Measurements from ENCODE around the gene MATN1. TPM values are rescaled to one million over a fixed set of nuclear protein-coding genes. Genes with fewer than 3 reads are reported as not detected.
A peak's percentile ranks its signal among the peaks of the same experiment; 100 is the strongest.

Gene MATN1
- total RNA-seq, 2 donors from 2014 or later = 0.31 to 0.66 TPM

- Mint-ChIP-seq H3K36me3 (no peaks in the 10 kb centered on the region), H3K27ac (no peak overlapping the region), H3K9me3 (no peaks in the 10 kb centered on the region)
- ATAC-seq (no peak), DNase-seq (ENCODE audit: low spot score in 2 of 2) (peak in 1 of 2 donors; percentile 28)
These were observed 44.0 kb downstream of the MATN1 start for GRCh38 chr1:30679201-30679975.

- ATAC-seq (no peak), DNase-seq (ENCODE audit: low spot score in 2 of 2) (no peak)
- H3K9me3 Mint-ChIP-seq = peaks cover 6 to 7% of the 10 kb centered on the region in 2 donors
- no peak overlapping the region for H3K27ac Mint-ChIP-seq
- H3K36me3 Mint-ChIP-seq = peaks cover 0 to 6% of the 10 kb centered on the region in 2 donors
These were observed 45.2 kb downstream of the MATN1 start for GRCh38 chr1:30678209-30678608.

- Mint-ChIP-seq H3K9me3 (peaks cover 6 to 9% of the 10 kb centered on the region in 2 donors), H3K36me3 (peaks cover 0 to 6% of the 10 kb centered on the region in 2 donors), H3K27ac (no peak overlapping the region)
- DNase-seq (ENCODE audit: low spot score in 2 of 2) = no peak
- ATAC-seq = no peak
These were observed 45.9 kb downstream of the MATN1 start for GRCh38 chr1:30677471-30677870.

- H3K27ac Mint-ChIP-seq = no peak overlapping the region
- H3K36me3 Mint-ChIP-seq = peaks cover 0 to 6% of the 10 kb centered on the region in 2 donors
- no peak for ATAC-seq
- peaks cover 6 to 13% of the 10 kb centered on the region in 2 donors for H3K9me3 Mint-ChIP-seq
- DNase-seq (ENCODE audit: low spot score in 2 of 2) = no peak
These were observed 47.6 kb downstream of the MATN1 start for GRCh38 chr1:30675761-30676160.

- H3K27ac Mint-ChIP-seq = no peak overlapping the region
- DNase-seq (ENCODE audit: low spot score in 2 of 2) (no peak), ATAC-seq (no peak)
- peaks cover 6 to 13% of the 10 kb centered on the region in 2 donors for H3K9me3 Mint-ChIP-seq
- peaks cover 0 to 6% of the 10 kb centered on the region in 2 donors for H3K36me3 Mint-ChIP-seq
These were observed 48.1 kb downstream of the MATN1 start for GRCh38 chr1:30675289-30675688.

- Mint-ChIP-seq H3K27ac (no peak overlapping the region), H3K9me3 (peaks cover 6 to 13% of the 10 kb centered on the region in 2 donors), H3K36me3 (peaks cover 0 to 6% of the 10 kb centered on the region in 2 donors)
- no peak for ATAC-seq
- no peak for DNase-seq (ENCODE audit: low spot score in 2 of 2)
These were observed 50.0 kb downstream of the MATN1 start for GRCh38 chr1:30673395-30673794.

GRCh38 chr1:30672661-30673060 is 50.7 kb downstream of the MATN1 start:
- DNase-seq (ENCODE audit: low spot score in 2 of 2) (no peak), ATAC-seq (no peak)
- H3K27ac Mint-ChIP-seq = no peak overlapping the region
- H3K9me3 Mint-ChIP-seq = peaks cover 6 to 13% of the 10 kb centered on the region in 2 donors
- peaks cover 0 to 6% of the 10 kb centered on the region in 2 donors for H3K36me3 Mint-ChIP-seq

- no peak overlapping the region for H3K27ac Mint-ChIP-seq
- H3K36me3 Mint-ChIP-seq = peaks cover 0 to 6% of the 10 kb centered on the region in 2 donors
- H3K9me3 Mint-ChIP-seq = peaks cover 6 to 13% of the 10 kb centered on the region in 2 donors
- ATAC-seq (no peak), DNase-seq (ENCODE audit: low spot score in 2 of 2) (no peak)
These were observed 52.9 kb downstream of the MATN1 start for GRCh38 chr1:30670240-30671060.

GRCh38 chr1:30668546-30669327 is 54.6 kb downstream of the MATN1 start:
- Mint-ChIP-seq H3K9me3 (peaks cover 3 to 9% of the 10 kb centered on the region in 2 donors), H3K36me3 (peaks cover 0 to 2% of the 10 kb centered on the region in 2 donors), H3K27ac (no peak overlapping the region)
- no peak for ATAC-seq
- DNase-seq (ENCODE audit: low spot score in 2 of 2) = peak in 1 of 2 donors; percentile 20

- Mint-ChIP-seq H3K36me3 (no peaks in the 10 kb centered on the region), H3K9me3 (peaks cover 0 to 6% of the 10 kb centered on the region in 2 donors), H3K27ac (no peak overlapping the region)
- DNase-seq (ENCODE audit: low spot score in 2 of 2) (no peak), ATAC-seq (no peak)
These were observed 55.4 kb downstream of the MATN1 start for GRCh38 chr1:30668024-30668423.

GRCh38 chr1:30666756-30667273 is 56.6 kb downstream of the MATN1 start:
- no peak for DNase-seq (ENCODE audit: low spot score in 2 of 2)
- H3K27ac Mint-ChIP-seq = no peak overlapping the region
- H3K9me3 Mint-ChIP-seq = no peaks in the 10 kb centered on the region
- no peak for ATAC-seq
- H3K36me3 Mint-ChIP-seq = no peaks in the 10 kb centered on the region

- DNase-seq (ENCODE audit: low spot score in 2 of 2) (peak in 1 of 2 donors; percentile 41), ATAC-seq (no peak)
- Mint-ChIP-seq H3K9me3 (no peaks in the 10 kb centered on the region), H3K36me3 (no peaks in the 10 kb centered on the region), H3K27ac (peak overlapping the region in 1 of 2 donors; percentile 88)
These were observed 58.0 kb downstream of the MATN1 start for GRCh38 chr1:30665216-30666010.

GRCh38 chr1:30664103-30664755 is 59.2 kb downstream of the MATN1 start:
- Mint-ChIP-seq H3K27ac (no peak overlapping the region), H3K9me3 (no peaks in the 10 kb centered on the region), H3K36me3 (no peaks in the 10 kb centered on the region)
- ATAC-seq = no peak
- no peak for DNase-seq (ENCODE audit: low spot score in 2 of 2)

- H3K9me3 Mint-ChIP-seq = no peaks in the 10 kb centered on the region
- H3K36me3 Mint-ChIP-seq = no peaks in the 10 kb centered on the region
- ATAC-seq (no peak), DNase-seq (ENCODE audit: low spot score in 2 of 2) (no peak)
- no peak overlapping the region for H3K27ac Mint-ChIP-seq
These were observed 59.7 kb downstream of the MATN1 start for GRCh38 chr1:30663596-30664091.

- H3K36me3 Mint-ChIP-seq = no peaks in the 10 kb centered on the region
- DNase-seq (ENCODE audit: low spot score in 2 of 2) (no peak), ATAC-seq (no peak)
- H3K27ac Mint-ChIP-seq = no peak overlapping the region
- H3K9me3 Mint-ChIP-seq = no peaks in the 10 kb centered on the region
These were observed 61.0 kb downstream of the MATN1 start for GRCh38 chr1:30662291-30662840.

Measured in activated naive CD4-positive, alpha-beta T cell treated with anti-CD3 and anti-CD28 coated beads, Interleukin-2, amount 50 U/mL, for 72 hours (primary cell).